Measurements from ENCODE around the gene INSR.

INSR gene

DNA sequence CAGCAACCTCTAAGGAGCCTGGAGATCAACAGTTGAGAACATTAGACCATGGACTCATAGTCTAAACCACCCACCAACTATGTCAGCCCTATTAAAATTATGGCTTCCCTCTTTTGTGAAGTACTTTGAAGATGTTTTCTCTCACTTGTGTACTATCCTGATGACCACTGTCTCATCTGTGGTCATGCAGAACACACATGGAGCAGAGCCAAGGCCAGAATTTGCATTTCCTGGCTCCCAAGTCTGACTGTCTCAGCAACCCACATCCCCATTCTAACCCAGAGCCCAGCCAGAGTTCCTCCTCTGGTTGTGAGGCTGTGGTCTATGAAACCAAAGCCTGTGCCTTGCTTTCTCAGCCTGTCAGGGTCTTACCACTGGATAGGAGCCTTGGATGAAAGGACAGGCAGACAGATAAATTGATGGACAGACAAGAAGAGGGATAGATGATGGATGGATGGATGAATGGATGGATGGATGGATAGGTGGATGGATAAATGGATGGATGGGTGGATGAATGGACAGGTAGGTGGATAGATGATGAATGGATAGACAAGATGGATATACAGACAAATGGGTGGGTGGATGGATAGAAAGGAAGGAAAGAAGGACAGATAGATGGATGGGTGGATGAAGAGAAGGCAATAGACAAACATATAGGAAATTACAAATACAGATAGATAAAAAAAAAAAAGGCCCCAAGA is 189.3 kb downstream of the INSR start:
- no peak overlapping the region for H3K4me2 ChIP-seq (ENCODE audit: insufficient read depth, low read length)
- H3K79me2 ChIP-seq (ENCODE audit: insufficient read depth, low read length), result no peaks in the 10 kb centered on the region
- no peak for TF ChIP-seq EZH2 (IDR thresholded peaks at IDR 0.05; ENCODE audit: borderline replicate concordance, low read depth, low read length, severe bottlenecking)
- TF ChIP-seq, protein P1, sequence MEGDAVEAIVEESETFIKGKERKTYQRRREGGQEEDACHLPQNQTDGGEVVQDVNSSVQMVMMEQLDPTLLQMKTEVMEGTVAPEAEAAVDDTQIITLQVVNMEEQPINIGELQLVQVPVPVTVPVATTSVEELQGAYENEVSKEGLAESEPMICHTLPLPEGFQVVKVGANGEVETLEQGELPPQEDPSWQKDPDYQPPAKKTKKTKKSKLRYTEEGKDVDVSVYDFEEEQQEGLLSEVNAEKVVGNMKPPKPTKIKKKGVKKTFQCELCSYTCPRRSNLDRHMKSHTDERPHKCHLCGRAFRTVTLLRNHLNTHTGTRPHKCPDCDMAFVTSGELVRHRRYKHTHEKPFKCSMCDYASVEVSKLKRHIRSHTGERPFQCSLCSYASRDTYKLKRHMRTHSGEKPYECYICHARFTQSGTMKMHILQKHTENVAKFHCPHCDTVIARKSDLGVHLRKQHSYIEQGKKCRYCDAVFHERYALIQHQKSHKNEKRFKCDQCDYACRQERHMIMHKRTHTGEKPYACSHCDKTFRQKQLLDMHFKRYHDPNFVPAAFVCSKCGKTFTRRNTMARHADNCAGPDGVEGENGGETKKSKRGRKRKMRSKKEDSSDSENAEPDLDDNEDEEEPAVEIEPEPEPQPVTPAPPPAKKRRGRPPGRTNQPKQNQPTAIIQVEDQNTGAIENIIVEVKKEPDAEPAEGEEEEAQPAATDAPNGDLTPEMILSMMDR (IDR thresholded peaks at IDR 0.05; ENCODE audit: borderline replicate concordance, extremely low read depth, low read length, poor library complexity, severe bottlenecking), result no peak
- no peaks in the 10 kb centered on the region for H3K27me3 ChIP-seq (ENCODE audit: insufficient read depth, low read length, poor library complexity)
- DNase-seq (no peak), ATAC-seq (ENCODE audit: insufficient read depth, low read depth) (no peak)
- H3K9ac ChIP-seq (ENCODE audit: low read depth, low read length), result no peak overlapping the region
- no peaks in the 10 kb centered on the region for H4K20me1 ChIP-seq (ENCODE audit: insufficient read depth, low read length)
- H3K4me1 ChIP-seq (ENCODE audit: insufficient read depth, low read length), result peaks cover 17% of the 10 kb centered on the region
- H2AFZ ChIP-seq (ENCODE audit: low read depth, low read length), result no peak overlapping the region
- H3K36me3 ChIP-seq (ENCODE audit: insufficient read depth, low read length), result no peaks in the 10 kb centered on the region
- no peak overlapping the region for H3K27ac ChIP-seq (ENCODE audit: low read length)
- no peaks in the 10 kb centered on the region for H3K9me3 ChIP-seq (ENCODE audit: insufficient read depth, low read length, severe bottlenecking)
- no peak overlapping the region for H3K4me3 ChIP-seq (ENCODE audit: low read depth in 1 of 2, low read length in 2 of 2)

DNA sequence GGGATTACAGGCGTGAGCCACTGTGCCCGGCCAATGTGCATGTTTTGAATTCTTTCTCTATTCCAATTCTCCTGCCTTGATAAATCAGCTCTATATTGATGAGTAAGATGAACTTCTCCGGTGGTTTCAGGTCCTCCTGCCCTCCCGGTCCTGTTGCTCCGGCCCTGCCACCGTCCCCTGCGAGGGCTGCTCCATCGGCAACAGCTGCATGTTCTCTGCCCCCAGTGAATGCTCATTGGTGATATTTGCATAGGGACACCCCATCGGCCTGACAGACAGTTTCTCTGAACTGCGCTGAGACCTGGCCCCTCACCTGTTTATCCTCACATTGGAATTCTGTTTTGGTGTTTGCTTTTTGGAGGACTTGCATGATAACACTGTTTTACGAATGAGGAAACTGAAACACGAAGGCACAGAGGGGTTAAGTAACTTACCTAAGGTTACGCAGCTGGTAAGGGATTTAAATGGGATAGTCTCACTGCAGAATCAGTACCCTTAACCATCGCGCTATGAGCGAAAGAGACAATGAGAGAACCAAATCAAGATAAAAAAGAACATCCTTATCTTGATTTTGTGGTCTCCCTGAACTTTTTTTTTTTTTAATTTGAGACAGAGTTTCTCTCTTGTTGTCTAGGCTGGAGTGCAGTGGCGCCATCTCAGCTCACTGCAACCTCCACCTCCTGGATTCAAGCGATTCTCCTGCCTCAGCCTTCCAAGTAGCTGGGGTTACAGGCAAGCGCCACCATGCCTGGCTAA is 192.5 kb downstream of the INSR start:
- Histone ChIP-seq H3K27me3 (ENCODE audit: insufficient read depth, low read length, poor library complexity) (no peaks in the 10 kb centered on the region), H3K4me1 (ENCODE audit: insufficient read depth, low read length) (peaks cover 33% of the 10 kb centered on the region), H3K4me3 (ENCODE audit: low read depth in 1 of 2, low read length in 2 of 2) (0 out of 4 replicates have a peak overlapping the region, but pooled peaks of 1 of the 2 experiments have one; percentile 12), H3K79me2 (ENCODE audit: insufficient read depth, low read length) (no peaks in the 10 kb centered on the region), H3K4me2 (ENCODE audit: insufficient read depth, low read length) (peak overlapping the region; percentile 47), H4K20me1 (ENCODE audit: insufficient read depth, low read length) (no peaks in the 10 kb centered on the region), H3K9ac (ENCODE audit: low read depth, low read length) (0 out of 2 replicates have a peak overlapping the region, but pooled peaks have one; percentile 23), H3K27ac (ENCODE audit: low read length) (no peak overlapping the region), H3K9me3 (ENCODE audit: insufficient read depth, low read length, severe bottlenecking) (no peaks in the 10 kb centered on the region), H3K36me3 (ENCODE audit: insufficient read depth, low read length) (no peaks in the 10 kb centered on the region), H2AFZ (ENCODE audit: low read depth, low read length) (no peak overlapping the region; the same call in 1 of the 2 replicates)
- ATAC-seq (ENCODE audit: insufficient read depth, low read depth) (no peak), DNase-seq (no peak)
- TF ChIP-seq EZH2 (IDR thresholded peaks at IDR 0.05; ENCODE audit: borderline replicate concordance, low read depth, low read length, severe bottlenecking), result no peak
- TF ChIP-seq, protein P1 (IDR thresholded peaks at IDR 0.05; ENCODE audit: borderline replicate concordance, extremely low read depth, low read length, poor library complexity, severe bottlenecking), result no peak

DNA sequence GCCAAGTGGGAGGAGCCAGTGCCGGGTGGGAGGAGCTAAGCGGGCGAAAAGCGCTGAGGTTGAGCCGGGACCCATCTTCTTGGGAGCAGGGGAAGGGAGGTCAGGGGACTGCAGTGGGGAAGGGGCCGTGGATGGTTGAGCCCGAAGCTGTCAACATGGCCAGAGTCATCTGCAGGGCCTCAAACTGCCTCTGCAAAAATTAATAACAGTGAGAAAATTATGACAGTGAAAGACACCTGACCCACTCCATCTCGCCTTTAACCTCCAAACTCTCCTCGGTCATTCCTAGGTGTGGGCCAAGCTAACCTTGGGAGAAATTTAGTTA is 194.7 kb downstream of the INSR start:
- Histone ChIP-seq H3K27ac (ENCODE audit: low read length) (peak overlapping the region; percentile 84), H3K9ac (ENCODE audit: low read depth, low read length) (peak overlapping the region; percentile 69), H3K4me2 (ENCODE audit: insufficient read depth, low read length) (peak overlapping the region; percentile 81), H3K9me3 (ENCODE audit: insufficient read depth, low read length, severe bottlenecking) (peaks cover 6% of the 10 kb centered on the region), H2AFZ (ENCODE audit: low read depth, low read length) (peak overlapping the region; percentile 94), H3K27me3 (ENCODE audit: insufficient read depth, low read length, poor library complexity) (no peaks in the 10 kb centered on the region), H3K4me1 (ENCODE audit: insufficient read depth, low read length) (peaks cover 33% of the 10 kb centered on the region), H3K36me3 (ENCODE audit: insufficient read depth, low read length) (no peaks in the 10 kb centered on the region), H4K20me1 (ENCODE audit: insufficient read depth, low read length) (no peaks in the 10 kb centered on the region), H3K79me2 (ENCODE audit: insufficient read depth, low read length) (no peaks in the 10 kb centered on the region), H3K4me3 (ENCODE audit: low read depth in 1 of 2, low read length in 2 of 2) (peak overlapping the region; percentile 21 to 70; a peak in 3 of 4 replicates)
- DNase-seq, result no peak
- ATAC-seq (ENCODE audit: insufficient read depth, low read depth), result no peak
- TF ChIP-seq, protein P1 (IDR thresholded peaks at IDR 0.05; ENCODE audit: borderline replicate concordance, extremely low read depth, low read length, poor library complexity, severe bottlenecking), result no peak
- TF ChIP-seq EZH2 (IDR thresholded peaks at IDR 0.05; ENCODE audit: borderline replicate concordance, low read depth, low read length, severe bottlenecking), result no peak

Data from DND-41 (cell line).